ENCODE results near the gene ATXN7L1.

Gene ATXN7L1

DNA sequence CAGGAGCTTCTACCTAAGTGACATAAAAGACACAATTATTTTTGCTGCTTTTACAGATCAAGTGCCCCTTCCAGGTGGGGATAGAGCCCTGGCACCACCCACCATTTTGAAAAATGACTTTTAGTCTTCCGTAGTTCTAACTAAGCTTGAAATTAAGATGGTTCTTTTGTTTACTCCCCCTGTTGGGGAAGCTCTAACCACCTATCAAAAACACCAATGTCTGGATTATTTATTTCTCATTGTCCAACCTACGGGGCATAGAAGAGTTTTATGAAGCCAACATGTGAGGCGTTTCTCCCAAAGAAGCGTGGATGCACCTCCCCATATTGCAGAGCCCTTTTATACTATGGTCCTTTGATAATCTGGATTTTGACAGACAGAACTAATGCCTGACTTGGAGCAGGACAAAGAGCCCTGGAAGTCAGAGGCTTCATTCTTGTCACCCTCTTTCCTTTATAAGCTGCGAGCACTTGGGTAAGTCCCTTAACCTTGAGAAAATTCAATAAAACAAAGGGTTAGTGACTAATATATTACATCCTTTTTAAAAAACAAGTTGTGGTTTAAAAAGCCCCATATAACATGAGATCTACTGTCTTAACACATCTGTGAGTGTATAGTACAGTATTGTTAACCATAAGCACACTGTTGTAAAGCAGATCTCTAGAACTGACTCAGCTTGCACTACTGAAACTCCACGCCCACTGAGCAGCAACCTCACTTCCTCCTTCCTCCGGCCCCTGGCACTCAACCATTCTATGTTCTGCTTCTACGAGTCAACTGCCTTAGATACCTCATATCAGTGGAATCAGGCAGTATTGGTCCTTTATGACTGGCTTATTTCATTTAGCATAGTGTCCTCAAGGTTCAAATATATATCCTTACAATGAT lies 67.5 kb downstream of the ATXN7L1 start:
- no peaks in the 10 kb centered on the region for H3K9me3 ChIP-seq

DNA sequence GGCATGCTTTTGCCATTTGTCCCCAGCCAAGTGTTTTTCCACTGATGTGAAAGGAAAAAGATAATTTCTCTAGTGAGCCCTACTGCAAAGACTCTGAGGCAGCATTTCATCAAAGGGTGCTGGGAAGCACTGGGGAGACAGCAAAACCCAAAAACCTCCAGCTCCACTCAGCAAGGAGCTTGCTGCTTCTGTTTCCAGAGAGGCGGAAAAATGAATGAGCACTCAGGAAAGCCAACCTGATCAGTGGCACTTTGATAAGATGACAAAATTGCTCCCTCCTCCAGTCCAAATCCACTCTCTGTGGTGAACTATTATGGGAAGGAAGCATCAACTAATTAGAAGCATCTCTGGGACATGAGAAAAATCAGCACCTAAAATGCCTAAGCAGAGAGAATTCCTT lies 68.2 kb downstream of the ATXN7L1 start:
- no peaks in the 10 kb centered on the region for H3K4me1 ChIP-seq (ENCODE audit: control insufficient read depth in 1 of 2, insufficient read depth in 1 of 2, low read depth in 1 of 2, low read length in 1 of 2)
- no peaks in the 10 kb centered on the region for H3K9me3 ChIP-seq
- no peak overlapping the region for H3K27ac ChIP-seq
- H3K27me3 ChIP-seq, result no peaks in the 10 kb centered on the region
- no peak overlapping the region for H3K4me3 ChIP-seq (ENCODE audit: low read depth in 1 of 2, low read length in 1 of 2)
- TF ChIP-seq, protein P1, sequence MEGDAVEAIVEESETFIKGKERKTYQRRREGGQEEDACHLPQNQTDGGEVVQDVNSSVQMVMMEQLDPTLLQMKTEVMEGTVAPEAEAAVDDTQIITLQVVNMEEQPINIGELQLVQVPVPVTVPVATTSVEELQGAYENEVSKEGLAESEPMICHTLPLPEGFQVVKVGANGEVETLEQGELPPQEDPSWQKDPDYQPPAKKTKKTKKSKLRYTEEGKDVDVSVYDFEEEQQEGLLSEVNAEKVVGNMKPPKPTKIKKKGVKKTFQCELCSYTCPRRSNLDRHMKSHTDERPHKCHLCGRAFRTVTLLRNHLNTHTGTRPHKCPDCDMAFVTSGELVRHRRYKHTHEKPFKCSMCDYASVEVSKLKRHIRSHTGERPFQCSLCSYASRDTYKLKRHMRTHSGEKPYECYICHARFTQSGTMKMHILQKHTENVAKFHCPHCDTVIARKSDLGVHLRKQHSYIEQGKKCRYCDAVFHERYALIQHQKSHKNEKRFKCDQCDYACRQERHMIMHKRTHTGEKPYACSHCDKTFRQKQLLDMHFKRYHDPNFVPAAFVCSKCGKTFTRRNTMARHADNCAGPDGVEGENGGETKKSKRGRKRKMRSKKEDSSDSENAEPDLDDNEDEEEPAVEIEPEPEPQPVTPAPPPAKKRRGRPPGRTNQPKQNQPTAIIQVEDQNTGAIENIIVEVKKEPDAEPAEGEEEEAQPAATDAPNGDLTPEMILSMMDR (IDR thresholded peaks at IDR 0.05), result no peak
- no peaks in the 10 kb centered on the region for H3K36me3 ChIP-seq

More for the DNA sequence above, 67.5 kb downstream of the ATXN7L1 start:
- no peaks in the 10 kb centered on the region for H3K27me3 ChIP-seq
- no peak overlapping the region for H3K27ac ChIP-seq
- no peaks in the 10 kb centered on the region for H3K36me3 ChIP-seq
- no peaks in the 10 kb centered on the region for H3K4me1 ChIP-seq (ENCODE audit: control insufficient read depth in 1 of 2, insufficient read depth in 1 of 2, low read depth in 1 of 2, low read length in 1 of 2)
- TF ChIP-seq, protein P1 (IDR thresholded peaks at IDR 0.05), result no peak
- no peak overlapping the region for H3K4me3 ChIP-seq (ENCODE audit: low read depth in 1 of 2, low read length in 1 of 2)

DNA sequence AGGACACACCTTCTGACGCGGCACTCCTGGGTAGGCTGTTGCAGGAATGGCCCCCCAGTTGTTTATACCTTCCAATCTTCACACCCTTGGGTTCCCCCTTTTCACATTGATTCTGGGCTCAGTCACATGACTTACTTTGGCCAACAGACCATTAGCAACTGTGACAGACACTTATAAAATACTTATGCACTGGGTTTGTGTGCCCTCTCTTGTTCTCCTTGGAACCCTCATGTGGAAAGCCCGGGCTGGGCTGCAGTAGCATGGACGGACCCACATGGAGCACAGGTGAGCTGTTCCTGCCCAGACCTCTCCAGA lies 69.0 kb downstream of the ATXN7L1 start:
- Histone ChIP-seq H3K27ac (no peak overlapping the region), H3K27me3 (no peaks in the 10 kb centered on the region), H3K4me3 (ENCODE audit: low read depth in 1 of 2, low read length in 1 of 2) (no peak overlapping the region), H3K36me3 (no peaks in the 10 kb centered on the region), H3K9me3 (no peaks in the 10 kb centered on the region), H3K4me1 (ENCODE audit: control insufficient read depth in 1 of 2, insufficient read depth in 1 of 2, low read depth in 1 of 2, low read length in 1 of 2) (no peaks in the 10 kb centered on the region)
- TF ChIP-seq, protein P1 (IDR thresholded peaks at IDR 0.05), result no peak

DNA sequence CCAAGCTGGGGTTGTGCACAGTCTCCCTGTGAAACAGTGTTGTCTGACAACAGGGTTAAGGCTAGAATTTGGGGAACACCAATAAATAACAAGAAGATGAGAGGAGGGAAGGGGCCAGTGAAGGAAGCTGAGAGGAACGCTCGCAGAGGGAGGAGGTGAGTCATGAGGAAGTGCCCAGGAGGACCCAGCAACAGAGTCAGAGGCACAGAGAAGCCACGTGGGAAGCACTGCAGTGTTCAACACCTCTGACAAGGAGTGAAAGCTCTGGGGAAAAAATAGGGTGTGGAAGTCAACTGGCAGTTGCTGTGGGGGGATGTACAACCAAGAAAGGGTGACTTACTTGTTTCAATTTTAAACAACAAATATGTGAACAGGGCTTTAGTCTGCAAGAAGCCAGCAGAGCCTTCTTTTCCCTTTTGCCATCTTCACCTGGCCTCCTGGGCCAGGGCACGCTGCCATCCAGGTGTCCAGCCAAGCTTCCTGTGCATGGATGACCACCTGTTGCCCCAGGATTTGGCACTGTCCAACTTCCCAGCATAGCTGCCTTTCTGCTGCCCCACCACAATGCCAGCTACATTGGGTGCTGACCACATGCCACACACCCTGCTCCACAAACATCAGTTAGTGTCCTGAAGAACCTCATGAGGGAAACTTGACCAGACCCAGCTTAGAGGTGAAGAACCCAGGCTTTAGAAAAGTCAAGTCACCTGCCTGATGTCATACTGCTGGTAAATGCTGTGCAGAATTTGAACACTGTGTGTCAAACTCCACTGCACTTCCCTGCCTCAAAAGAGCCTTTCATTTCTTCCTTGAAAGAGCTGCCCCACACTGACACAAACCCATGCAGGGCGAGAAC lies 69.6 kb downstream of the ATXN7L1 start:
- TF ChIP-seq, protein P1 (IDR thresholded peaks at IDR 0.05), result no peak
- no peaks in the 10 kb centered on the region for H3K27me3 ChIP-seq
- no peak overlapping the region for H3K27ac ChIP-seq
- no peak overlapping the region for H3K4me3 ChIP-seq (ENCODE audit: low read depth in 1 of 2, low read length in 1 of 2)
- H3K9me3 ChIP-seq, result no peaks in the 10 kb centered on the region
- H3K4me1 ChIP-seq (ENCODE audit: control insufficient read depth in 1 of 2, insufficient read depth in 1 of 2, low read depth in 1 of 2, low read length in 1 of 2), result no peaks in the 10 kb centered on the region
- H3K36me3 ChIP-seq, result no peaks in the 10 kb centered on the region

DNA sequence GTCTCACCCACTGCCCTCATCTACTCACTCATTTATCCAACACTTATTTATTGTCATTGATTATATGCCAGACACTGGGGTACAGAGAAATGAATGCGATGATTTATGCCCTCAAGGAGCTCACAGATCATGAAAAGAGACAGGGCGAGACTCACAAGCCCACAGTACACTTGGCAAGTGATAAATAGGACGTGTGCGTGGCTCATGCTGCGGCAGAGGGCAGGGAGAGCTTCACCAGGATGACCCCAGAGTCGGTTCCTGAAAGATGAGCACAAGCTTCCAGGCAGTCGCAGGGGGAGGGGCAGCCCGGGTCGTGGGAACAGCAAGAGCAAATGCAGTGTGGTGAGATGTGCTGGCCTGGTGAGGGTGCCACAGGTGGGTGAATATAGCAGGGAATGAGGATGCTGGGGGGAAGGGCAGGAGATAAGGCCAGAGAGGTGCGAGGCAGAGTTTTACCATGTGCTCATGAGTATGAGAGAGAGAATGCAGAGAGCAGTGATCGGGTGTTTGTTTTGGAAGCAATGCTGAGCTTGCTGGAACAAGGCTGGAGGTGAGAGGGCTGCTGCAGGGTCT lies 70.9 kb downstream of the ATXN7L1 start:
- no peaks in the 10 kb centered on the region for H3K9me3 ChIP-seq
- no peak overlapping the region for H3K4me3 ChIP-seq (ENCODE audit: low read depth in 1 of 2, low read length in 1 of 2)
- H3K27me3 ChIP-seq, result no peaks in the 10 kb centered on the region
- H3K4me1 ChIP-seq (ENCODE audit: control insufficient read depth in 1 of 2, insufficient read depth in 1 of 2, low read depth in 1 of 2, low read length in 1 of 2), result no peaks in the 10 kb centered on the region
- no peaks in the 10 kb centered on the region for H3K36me3 ChIP-seq
- no peak overlapping the region for H3K27ac ChIP-seq
- TF ChIP-seq, protein P1 (IDR thresholded peaks at IDR 0.05), result no peak
